ENCODE data around the gene ADAM12. TPM values are rescaled to one million over a fixed set of nuclear protein-coding genes. Genes with fewer than 3 reads are reported as not detected.

ADAM12 gene
- total RNA-seq, 1 experiment from 2014 or later: 16.8 TPM

DNA sequence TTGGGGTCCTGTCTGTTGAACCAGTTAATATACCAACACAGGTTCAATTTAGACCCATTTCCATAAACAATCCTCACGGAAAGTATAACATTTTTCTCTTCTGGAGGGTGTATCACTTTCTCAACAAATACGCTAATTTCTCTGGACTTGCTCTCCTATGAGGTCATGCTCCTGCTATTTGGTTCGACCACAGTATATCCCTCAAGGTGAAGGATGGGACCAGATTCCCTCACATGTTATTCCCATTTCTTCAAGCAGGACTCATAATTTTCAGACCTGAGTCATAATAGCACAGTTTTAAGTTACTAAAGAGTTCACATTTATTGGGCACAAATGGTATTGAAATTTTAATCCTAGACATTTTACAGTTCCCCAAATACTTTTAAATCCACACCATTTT, 57.2 kb downstream of the ADAM12 start:
- Histone ChIP-seq H3K4me1 (replicated peaks; ENCODE audit: insufficient read depth) (no peaks in the 10 kb centered on the region), H3K9me3 (ENCODE audit: insufficient read depth, low read depth) (no peaks in the 10 kb centered on the region), H3F3A (ENCODE audit: insufficient read depth, low read depth) (no peaks in the 10 kb centered on the region), H2AFZ (no peak overlapping the region), H3K79me2 (ENCODE audit: low read depth) (no peaks in the 10 kb centered on the region), H3K27me3 (ENCODE audit: insufficient read depth, low read depth) (no peaks in the 10 kb centered on the region), H3K27ac (no peak overlapping the region), H3K36me3 (ENCODE audit: low read depth) (no peaks in the 10 kb centered on the region), H4K20me1 (ENCODE audit: insufficient read depth) (no peaks in the 10 kb centered on the region), H3K4me2 (no peak overlapping the region), H3K9me2 (ENCODE audit: insufficient read depth) (no peaks in the 10 kb centered on the region), H3K4me3 (no peak overlapping the region)
- no TSS peak for BruUV-seq (replicated peaks)
- no peak for DNase-seq
- POLR2A ChIA-PET (ENCODE audit: unreplicated experiment): no interaction called here
- CTCF ChIA-PET: no interaction called here
- intact Hi-C loops (cut with micrococcal nuclease; ENCODE audit: unreplicated experiment): no loop called here
- TF ChIP-seq, protein P1, sequence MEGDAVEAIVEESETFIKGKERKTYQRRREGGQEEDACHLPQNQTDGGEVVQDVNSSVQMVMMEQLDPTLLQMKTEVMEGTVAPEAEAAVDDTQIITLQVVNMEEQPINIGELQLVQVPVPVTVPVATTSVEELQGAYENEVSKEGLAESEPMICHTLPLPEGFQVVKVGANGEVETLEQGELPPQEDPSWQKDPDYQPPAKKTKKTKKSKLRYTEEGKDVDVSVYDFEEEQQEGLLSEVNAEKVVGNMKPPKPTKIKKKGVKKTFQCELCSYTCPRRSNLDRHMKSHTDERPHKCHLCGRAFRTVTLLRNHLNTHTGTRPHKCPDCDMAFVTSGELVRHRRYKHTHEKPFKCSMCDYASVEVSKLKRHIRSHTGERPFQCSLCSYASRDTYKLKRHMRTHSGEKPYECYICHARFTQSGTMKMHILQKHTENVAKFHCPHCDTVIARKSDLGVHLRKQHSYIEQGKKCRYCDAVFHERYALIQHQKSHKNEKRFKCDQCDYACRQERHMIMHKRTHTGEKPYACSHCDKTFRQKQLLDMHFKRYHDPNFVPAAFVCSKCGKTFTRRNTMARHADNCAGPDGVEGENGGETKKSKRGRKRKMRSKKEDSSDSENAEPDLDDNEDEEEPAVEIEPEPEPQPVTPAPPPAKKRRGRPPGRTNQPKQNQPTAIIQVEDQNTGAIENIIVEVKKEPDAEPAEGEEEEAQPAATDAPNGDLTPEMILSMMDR (conservative IDR thresholded peaks at IDR 0.05): no peak
- TF ChIP-seq EZH2 (IDR thresholded peaks at IDR 0.05; ENCODE audit: low read depth): no peak

DNA sequence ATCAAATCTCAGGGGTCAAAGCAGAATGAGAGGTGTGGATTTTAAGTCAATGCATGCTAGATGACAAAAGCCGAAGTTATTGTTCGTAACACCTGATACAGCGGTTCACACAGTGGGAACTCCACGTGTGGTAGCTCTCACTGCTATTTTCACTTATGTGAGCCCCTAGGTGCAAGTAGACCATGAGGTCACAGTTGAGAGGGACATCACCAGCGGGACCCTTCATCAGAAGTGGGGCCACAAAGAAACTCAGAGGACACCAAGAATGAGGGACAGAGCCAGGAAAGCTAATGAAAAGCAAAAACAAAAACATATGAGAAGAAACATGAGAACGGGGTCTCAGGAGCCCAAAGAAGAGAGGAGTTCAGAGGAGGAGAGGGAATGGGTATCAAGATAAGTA, 63.5 kb downstream of the ADAM12 start:
- H3F3A ChIP-seq (ENCODE audit: insufficient read depth, low read depth): no peaks in the 10 kb centered on the region
- no peaks in the 10 kb centered on the region for H3K27me3 ChIP-seq (ENCODE audit: insufficient read depth, low read depth)
- no peak overlapping the region for H3K27ac ChIP-seq
- no peak for DNase-seq
- CTCF ChIA-PET: no interaction called here
- no peaks in the 10 kb centered on the region for H3K9me2 ChIP-seq (ENCODE audit: insufficient read depth)
- H3K4me3 ChIP-seq: no peak overlapping the region
- TF ChIP-seq, protein P1 (conservative IDR thresholded peaks at IDR 0.05): no peak
- TF ChIP-seq EZH2 (IDR thresholded peaks at IDR 0.05; ENCODE audit: low read depth): no peak
- no peaks in the 10 kb centered on the region for H3K79me2 ChIP-seq (ENCODE audit: low read depth)
- no peaks in the 10 kb centered on the region for H3K9me3 ChIP-seq (ENCODE audit: insufficient read depth, low read depth)
- no peaks in the 10 kb centered on the region for H3K36me3 ChIP-seq (ENCODE audit: low read depth)
- POLR2A ChIA-PET (ENCODE audit: unreplicated experiment): no interaction called here
- H3K4me1 ChIP-seq (replicated peaks; ENCODE audit: insufficient read depth): no peaks in the 10 kb centered on the region
- BruUV-seq (replicated peaks): no TSS peak
- no peak overlapping the region for H2AFZ ChIP-seq
- intact Hi-C loops (cut with micrococcal nuclease; ENCODE audit: unreplicated experiment): no loop called here
- no peaks in the 10 kb centered on the region for H4K20me1 ChIP-seq (ENCODE audit: insufficient read depth)
- no peak overlapping the region for H3K4me2 ChIP-seq

DNA sequence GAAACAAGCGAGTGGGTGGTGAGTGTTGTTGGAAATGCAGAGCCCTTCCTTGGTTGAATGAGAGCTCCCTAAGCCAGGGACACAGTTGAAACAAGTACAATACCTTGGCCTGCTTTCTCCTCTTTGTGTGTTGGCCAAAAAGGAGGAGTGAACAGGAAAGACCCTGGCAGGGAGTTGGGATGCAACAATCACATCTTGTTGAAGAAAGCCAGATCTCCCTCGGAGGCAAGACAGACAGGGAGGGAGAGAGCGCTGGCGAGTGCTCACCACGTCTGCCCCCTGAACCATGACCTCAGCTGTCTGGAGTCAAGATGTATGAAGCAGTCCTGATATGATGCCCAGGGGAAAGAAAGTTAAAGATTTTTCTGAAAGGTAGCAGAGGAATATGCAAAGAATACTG, 66.8 kb downstream of the ADAM12 start:
- no peaks in the 10 kb centered on the region for H3K79me2 ChIP-seq (ENCODE audit: low read depth)
- no peaks in the 10 kb centered on the region for H3K9me3 ChIP-seq (ENCODE audit: insufficient read depth, low read depth)

More for the DNA sequence above, 66.8 kb downstream of the ADAM12 start:
- intact Hi-C loops (cut with micrococcal nuclease; ENCODE audit: unreplicated experiment): no loop called here
- Histone ChIP-seq H3K4me3 (no peak overlapping the region), H2AFZ (no peak overlapping the region), H3K27me3 (ENCODE audit: insufficient read depth, low read depth) (no peaks in the 10 kb centered on the region), H3K27ac (no peak overlapping the region), H4K20me1 (ENCODE audit: insufficient read depth) (no peaks in the 10 kb centered on the region), H3K4me2 (no peak overlapping the region), H3K36me3 (ENCODE audit: low read depth) (no peaks in the 10 kb centered on the region), H3K9me2 (ENCODE audit: insufficient read depth) (no peaks in the 10 kb centered on the region), H3F3A (ENCODE audit: insufficient read depth, low read depth) (no peaks in the 10 kb centered on the region), H3K4me1 (replicated peaks; ENCODE audit: insufficient read depth) (no peaks in the 10 kb centered on the region)
- BruUV-seq (replicated peaks): no TSS peak
- POLR2A ChIA-PET (ENCODE audit: unreplicated experiment): no interaction called here
- TF ChIP-seq, protein P1 (conservative IDR thresholded peaks at IDR 0.05): no peak
- no peak for TF ChIP-seq EZH2 (IDR thresholded peaks at IDR 0.05; ENCODE audit: low read depth)
- DNase-seq: no peak
- CTCF ChIA-PET: no interaction called here
